Activated naive CD4-positive, alpha-beta T cell treated with anti-CD3 and anti-CD28 coated beads for 36 hours (primary cell): Measurements from ENCODE around the gene INTS15. TPM values are rescaled to one million over a fixed set of nuclear protein-coding genes. Genes with fewer than 3 reads are reported as not detected.
A peak's percentile ranks its signal among the peaks of the same experiment; 100 is the strongest.

ENCODE experiments used
- CTCF ChIA-PET: fragments of 350-600 bp; sonication (Branson Sonifier 250); formaldehyde crosslinking; loops from one replicate; lab custom pipeline; 2021; ENCODE audit warnings: antibody characterized with exemption; lab: Charles Lee
- DNase-seq: peaks from one replicate; pipeline ENCODE4 v3.0.0-alpha.2; 2020
- H3K27ac Mint-ChIP-seq: one replicate; pipeline ENCODE4 v1.8.0; 2021; ENCODE audit warnings: mild to moderate bottlenecking, mixed read lengths
- H3K27me3 Mint-ChIP-seq: one replicate; pipeline ENCODE4 v1.8.0; 2021; ENCODE audit warnings: low read depth, mixed read lengths
- H3K36me3 Mint-ChIP-seq: one replicate; pipeline ENCODE4 v1.8.0; 2021; ENCODE audit warnings: low read depth, mixed read lengths
- H3K4me1 Mint-ChIP-seq: one replicate; pipeline ENCODE4 v1.8.0; 2021; ENCODE audit warnings: low read depth, mixed read lengths
- H3K4me3 Mint-ChIP-seq: one replicate; pipeline ENCODE4 v1.8.0; 2021; ENCODE audit warnings: mild to moderate bottlenecking, moderate library complexity, mixed read lengths
- H3K9me3 Mint-ChIP-seq: one replicate; pipeline ENCODE4 v1.8.0; 2021; ENCODE audit warnings: mixed read lengths
- intact Hi-C: fragments of 100-400 bp; cut with micrococcal nuclease; formaldehyde crosslinking; loops from one replicate; pipeline ENCODE4 v1.15.1; 2023
- total RNA-seq, 2 experiments: library from RNA; stranded (reverse); gene quantifications; one replicate each; pipeline ENCODE4 v1.2.3, GENCODE V29; 2021

The INTS15 gene
- total RNA-seq, 2 experiments from 2014 or later = 24.9 to 27.5 TPM

- Mint-ChIP-seq H3K27me3 (no peaks in the 10 kb centered on the region), H3K9me3 (peaks cover under 1% of the 10 kb centered on the region), H3K4me3 (no peak overlapping the region), H3K27ac (peak overlapping the region; percentile 75), H3K4me1 (peaks cover 30% of the 10 kb centered on the region), H3K36me3 (peaks cover 29% of the 10 kb centered on the region)
- peak; percentile 45 for DNase-seq
- CTCF ChIA-PET = no interaction called here
- intact Hi-C loops = no loop called here
Observed at GRCh38 chr7:6640246-6640721, 50.5 kb downstream of the INTS15 start.

GRCh38 chr7:6641305-6642035 is 51.6 kb downstream of the INTS15 start:
- CTCF ChIA-PET = interaction anchor here (0.6 kb wide), 1 partner anchor 244 kb away, joined by 3 read pairs; no protein-coding TSS in a partner anchor
- Mint-ChIP-seq H3K9me3 (no peaks in the 10 kb centered on the region), H3K27ac (no peak overlapping the region)

GRCh38 chr7:6642239-6642839 is 52.5 kb downstream of the INTS15 start:
- Mint-ChIP-seq H3K27me3 (no peaks in the 10 kb centered on the region), H3K4me1 (peaks cover 26% of the 10 kb centered on the region)

More at GRCh38 chr7:6641305-6642035, 51.6 kb downstream of the INTS15 start:
- Mint-ChIP-seq H3K36me3 (peaks cover 34% of the 10 kb centered on the region), H3K27me3 (no peaks in the 10 kb centered on the region), H3K4me1 (peaks cover 27% of the 10 kb centered on the region), H3K4me3 (no peak overlapping the region)
- intact Hi-C loops = no loop called here
- no peak for DNase-seq

GRCh38 chr7:6642861-6643640 is 53.2 kb downstream of the INTS15 start:
- Mint-ChIP-seq H3K27ac (no peak overlapping the region), H3K4me1 (peaks cover 22% of the 10 kb centered on the region), H3K4me3 (no peak overlapping the region), H3K36me3 (peaks cover 43% of the 10 kb centered on the region), H3K9me3 (no peaks in the 10 kb centered on the region), H3K27me3 (no peaks in the 10 kb centered on the region)
- CTCF ChIA-PET = no interaction called here
- intact Hi-C loops = no loop called here
- DNase-seq = no peak

More at GRCh38 chr7:6642239-6642839, 52.5 kb downstream of the INTS15 start:
- Mint-ChIP-seq H3K27ac (no peak overlapping the region), H3K36me3 (peaks cover 40% of the 10 kb centered on the region), H3K4me3 (no peak overlapping the region), H3K9me3 (no peaks in the 10 kb centered on the region)
- intact Hi-C loops = no loop called here
- CTCF ChIA-PET = no interaction called here
- DNase-seq = no peak

GRCh38 chr7:6643915-6644625 is 54.2 kb downstream of the INTS15 start:
- H3K27ac Mint-ChIP-seq = no peak overlapping the region
- H3K36me3 Mint-ChIP-seq = peaks cover 44% of the 10 kb centered on the region
- H3K4me3 Mint-ChIP-seq = no peak overlapping the region
- intact Hi-C loops = no loop called here
- no peak for DNase-seq
- no peaks in the 10 kb centered on the region for H3K27me3 Mint-ChIP-seq
- no peaks in the 10 kb centered on the region for H3K9me3 Mint-ChIP-seq
- peaks cover 13% of the 10 kb centered on the region for H3K4me1 Mint-ChIP-seq
- CTCF ChIA-PET = no interaction called here

GRCh38 chr7:6644728-6645127 is 54.9 kb downstream of the INTS15 start:
- intact Hi-C loops = no loop called here

GRCh38 chr7:6646465-6646864 is 56.6 kb downstream of the INTS15 start:
- H3K36me3 Mint-ChIP-seq = peaks cover 51% of the 10 kb centered on the region
- CTCF ChIA-PET = interaction anchor here (0.6 kb wide), 1 partner anchor 13 kb away, joined by 3 read pairs; no protein-coding TSS in a partner anchor
- intact Hi-C loops = no loop called here
- no peak overlapping the region for H3K27ac Mint-ChIP-seq
- no peaks in the 10 kb centered on the region for H3K27me3 Mint-ChIP-seq
- no peaks in the 10 kb centered on the region for H3K4me1 Mint-ChIP-seq
- no peak overlapping the region for H3K4me3 Mint-ChIP-seq
- no peak for DNase-seq
- H3K9me3 Mint-ChIP-seq = peaks cover 5% of the 10 kb centered on the region

More at GRCh38 chr7:6644728-6645127, 54.9 kb downstream of the INTS15 start:
- no peak overlapping the region for H3K27ac Mint-ChIP-seq
- no peaks in the 10 kb centered on the region for H3K9me3 Mint-ChIP-seq
- no peak for DNase-seq
- no peaks in the 10 kb centered on the region for H3K27me3 Mint-ChIP-seq
- CTCF ChIA-PET = no interaction called here
- H3K4me1 Mint-ChIP-seq = peaks cover 6% of the 10 kb centered on the region
- H3K4me3 Mint-ChIP-seq = no peak overlapping the region
- peaks cover 44% of the 10 kb centered on the region for H3K36me3 Mint-ChIP-seq

- H3K4me1 Mint-ChIP-seq = no peaks in the 10 kb centered on the region
- no peak overlapping the region for H3K4me3 Mint-ChIP-seq
- H3K27me3 Mint-ChIP-seq = no peaks in the 10 kb centered on the region
- DNase-seq = no peak
- H3K9me3 Mint-ChIP-seq = peaks cover 5% of the 10 kb centered on the region
- no peak overlapping the region for H3K27ac Mint-ChIP-seq
- CTCF ChIA-PET = interaction anchor here (0.6 kb wide), 1 partner anchor 14 kb away, joined by 3 read pairs; no protein-coding TSS in a partner anchor
- peaks cover 53% of the 10 kb centered on the region for H3K36me3 Mint-ChIP-seq
- intact Hi-C loops = no loop called here
Observed at GRCh38 chr7:6647080-6647479, 57.3 kb downstream of the INTS15 start.

- peaks cover 54% of the 10 kb centered on the region for H3K36me3 Mint-ChIP-seq
- no peak for DNase-seq
Observed at GRCh38 chr7:6647541-6647940, 57.7 kb downstream of the INTS15 start.

GRCh38 chr7:6648066-6648814 is 58.4 kb downstream of the INTS15 start:
- CTCF ChIA-PET = no interaction called here
- DNase-seq = no peak
- no peak overlapping the region for H3K4me3 Mint-ChIP-seq
- no peaks in the 10 kb centered on the region for H3K27me3 Mint-ChIP-seq
- peaks cover 5% of the 10 kb centered on the region for H3K9me3 Mint-ChIP-seq
- no peak overlapping the region for H3K27ac Mint-ChIP-seq
- peaks cover 54% of the 10 kb centered on the region for H3K36me3 Mint-ChIP-seq
- no peaks in the 10 kb centered on the region for H3K4me1 Mint-ChIP-seq
- intact Hi-C loops = no loop called here

More at GRCh38 chr7:6647541-6647940, 57.7 kb downstream of the INTS15 start:
- Mint-ChIP-seq H3K4me3 (no peak overlapping the region), H3K27me3 (no peaks in the 10 kb centered on the region), H3K4me1 (no peaks in the 10 kb centered on the region), H3K9me3 (peaks cover 5% of the 10 kb centered on the region), H3K27ac (no peak overlapping the region)
- CTCF ChIA-PET = no interaction called here
- intact Hi-C loops = no loop called here

GRCh38 chr7:6648815-6649104 is 58.9 kb downstream of the INTS15 start:
- intact Hi-C loops = no loop called here
- CTCF ChIA-PET = no interaction called here
- Mint-ChIP-seq H3K27me3 (no peaks in the 10 kb centered on the region), H3K4me3 (no peak overlapping the region), H3K27ac (no peak overlapping the region), H3K9me3 (peaks cover 5% of the 10 kb centered on the region), H3K4me1 (no peaks in the 10 kb centered on the region), H3K36me3 (peaks cover 53% of the 10 kb centered on the region)
- DNase-seq = no peak
